Endothelial cell of umbilical vein (primary cell): ENCODE results near the gene TTYH3.

Source experiments
- POLR2A ChIP-seq: IDR thresholded peaks from 2 replicates; pipeline ENCODE4 v1.6.1; 2012; ENCODE audit warnings: low read depth, mild to moderate bottlenecking, control low read depth, low read length
- POLR2AphosphoS5 ChIP-seq: IDR thresholded peaks from 2 replicates; pipeline ENCODE4 v1.6.1; 2012; ENCODE audit warnings: low read depth, mild to moderate bottlenecking, control low read depth, low read length, moderate library complexity; ENCODE audit not compliant: insufficient read depth
- TF ChIP-seq, protein P1 (sequence below), 2 donors: IDR thresholded peaks; 1 replicate in 1 of 2; 2 replicates in 1 of 2; pipeline ENCODE4 v1.5.1; 2011; ENCODE audit warnings: low read length in 2 of 2, mild to moderate bottlenecking in 2 of 2, moderate library complexity in 2 of 2, control low read depth in 1 of 2, inconsistent platforms in 1 of 2, low read depth in 1 of 2; ENCODE audit not compliant: insufficient read depth in 1 of 2; ENCODE audit errors: extremely low read depth in 1 of 2
- TF ChIP-seq, protein P2 (sequence below): IDR thresholded peaks from 2 replicates; pipeline ENCODE4 v1.6.1; 2011; ENCODE audit not compliant: insufficient read depth, insufficient read length

DNA sequence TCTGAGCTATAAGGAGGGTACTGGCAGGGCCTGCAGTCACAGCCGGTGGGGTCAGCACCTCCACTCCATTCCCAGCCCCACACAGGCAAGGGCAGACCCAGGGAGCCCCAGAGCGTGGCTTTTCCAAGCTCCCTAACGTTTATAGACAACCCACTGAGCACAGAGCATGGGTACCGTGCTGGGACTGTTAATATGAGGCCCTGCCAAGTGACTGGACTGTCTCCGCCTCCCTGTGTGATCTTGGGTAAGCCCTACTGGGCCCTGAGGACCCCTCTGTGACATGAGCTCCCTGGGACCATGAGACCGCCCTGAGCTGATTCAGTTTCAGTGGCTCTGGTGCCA, 12.4 kb downstream of the TTYH3 start:
- TF ChIP-seq, protein P1, sequence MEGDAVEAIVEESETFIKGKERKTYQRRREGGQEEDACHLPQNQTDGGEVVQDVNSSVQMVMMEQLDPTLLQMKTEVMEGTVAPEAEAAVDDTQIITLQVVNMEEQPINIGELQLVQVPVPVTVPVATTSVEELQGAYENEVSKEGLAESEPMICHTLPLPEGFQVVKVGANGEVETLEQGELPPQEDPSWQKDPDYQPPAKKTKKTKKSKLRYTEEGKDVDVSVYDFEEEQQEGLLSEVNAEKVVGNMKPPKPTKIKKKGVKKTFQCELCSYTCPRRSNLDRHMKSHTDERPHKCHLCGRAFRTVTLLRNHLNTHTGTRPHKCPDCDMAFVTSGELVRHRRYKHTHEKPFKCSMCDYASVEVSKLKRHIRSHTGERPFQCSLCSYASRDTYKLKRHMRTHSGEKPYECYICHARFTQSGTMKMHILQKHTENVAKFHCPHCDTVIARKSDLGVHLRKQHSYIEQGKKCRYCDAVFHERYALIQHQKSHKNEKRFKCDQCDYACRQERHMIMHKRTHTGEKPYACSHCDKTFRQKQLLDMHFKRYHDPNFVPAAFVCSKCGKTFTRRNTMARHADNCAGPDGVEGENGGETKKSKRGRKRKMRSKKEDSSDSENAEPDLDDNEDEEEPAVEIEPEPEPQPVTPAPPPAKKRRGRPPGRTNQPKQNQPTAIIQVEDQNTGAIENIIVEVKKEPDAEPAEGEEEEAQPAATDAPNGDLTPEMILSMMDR (IDR thresholded peaks at IDR 0.05; ENCODE audit: extremely low read depth in 1 of 2, insufficient read depth in 1 of 2, low read depth in 1 of 2, low read length in 2 of 2), result no peak
- TF ChIP-seq POLR2A (no peak), POLR2AphosphoS5 (no peak)
- TF ChIP-seq, protein P2, sequence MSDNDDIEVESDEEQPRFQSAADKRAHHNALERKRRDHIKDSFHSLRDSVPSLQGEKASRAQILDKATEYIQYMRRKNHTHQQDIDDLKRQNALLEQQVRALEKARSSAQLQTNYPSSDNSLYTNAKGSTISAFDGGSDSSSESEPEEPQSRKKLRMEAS, result no peak
